ENCODE measurements around the gene TMEM62.
"Not testable (repeated sequence)": the region's sequence is repeated elsewhere in the genome, so short reads cannot be mapped to it uniquely, and the experiment has no call there.

Gene TMEM62

GRCh38 chr15:43111354-43111753 lies 22.0 kb upstream of the TMEM62 start:
- in situ Hi-C loops (cut with MboI; ENCODE audit: low pct_unique_long_range_greater_than_20kb, low sequenced_read_pairs): no loop called here
- DNase-seq: no peak

- in situ Hi-C loops (cut with MboI; ENCODE audit: low pct_unique_long_range_greater_than_20kb, low sequenced_read_pairs): no loop called here
- DNase-seq: no peak
These were observed 15.1 kb upstream of the TMEM62 start for GRCh38 chr15:43118286-43118685.

GRCh38 chr15:43118829-43119228 lies 14.6 kb upstream of the TMEM62 start:
- no peak for DNase-seq
- in situ Hi-C loops (cut with MboI; ENCODE audit: low pct_unique_long_range_greater_than_20kb, low sequenced_read_pairs): no loop called here

GRCh38 chr15:43121863-43122262 lies 11.5 kb upstream of the TMEM62 start:
- DNase-seq: no peak
- in situ Hi-C loops (cut with MboI; ENCODE audit: low pct_unique_long_range_greater_than_20kb, low sequenced_read_pairs): no loop called here

- in situ Hi-C loops (cut with MboI; ENCODE audit: low pct_unique_long_range_greater_than_20kb, low sequenced_read_pairs): no loop called here
- DNase-seq: no peak
These were observed 8.2 kb upstream of the TMEM62 start for GRCh38 chr15:43125100-43125661.

- in situ Hi-C loops (cut with MboI; ENCODE audit: low pct_unique_long_range_greater_than_20kb, low sequenced_read_pairs): no loop called here
- DNase-seq: no peak
These were observed 7.0 kb upstream of the TMEM62 start for GRCh38 chr15:43126356-43126755.

GRCh38 chr15:43127752-43128151 lies 5.6 kb upstream of the TMEM62 start:
- DNase-seq: peak; percentile 58
- in situ Hi-C loops (cut with MboI; ENCODE audit: low pct_unique_long_range_greater_than_20kb, low sequenced_read_pairs): no loop called here

GRCh38 chr15:43128174-43128979 lies 5.0 kb upstream of the TMEM62 start:
- in situ Hi-C loops (cut with MboI; ENCODE audit: low pct_unique_long_range_greater_than_20kb, low sequenced_read_pairs): not testable (repeated sequence)
- DNase-seq: peak; percentile 50

- in situ Hi-C loops (cut with MboI; ENCODE audit: low pct_unique_long_range_greater_than_20kb, low sequenced_read_pairs): no loop called here
- DNase-seq: no peak
These were observed 4.4 kb upstream of the TMEM62 start for GRCh38 chr15:43128980-43129335.

- in situ Hi-C loops (cut with MboI; ENCODE audit: low pct_unique_long_range_greater_than_20kb, low sequenced_read_pairs): no loop called here
- DNase-seq: no peak
These were observed 456 bp upstream of the TMEM62 start for GRCh38 chr15:43132830-43133429.

- DNase-seq: peak; percentile 23
- in situ Hi-C loops (cut with MboI; ENCODE audit: low pct_unique_long_range_greater_than_20kb, low sequenced_read_pairs): no loop called here
These were observed 810 bp downstream of the TMEM62 start for GRCh38 chr15:43134157-43134635.

- DNase-seq: no peak
- in situ Hi-C loops (cut with MboI; ENCODE audit: low pct_unique_long_range_greater_than_20kb, low sequenced_read_pairs): no loop called here
These were observed 2.0 kb downstream of the TMEM62 start for GRCh38 chr15:43135351-43135750.

GRCh38 chr15:43143203-43143941 lies 10.0 kb downstream of the TMEM62 start:
- in situ Hi-C loops (cut with MboI; ENCODE audit: low pct_unique_long_range_greater_than_20kb, low sequenced_read_pairs): no loop called here
- no peak for DNase-seq

GRCh38 chr15:43144512-43144911 lies 11.1 kb downstream of the TMEM62 start:
- DNase-seq: peak; percentile 35
- in situ Hi-C loops (cut with MboI; ENCODE audit: low pct_unique_long_range_greater_than_20kb, low sequenced_read_pairs): no loop called here

GRCh38 chr15:43146184-43146583 lies 12.8 kb downstream of the TMEM62 start:
- in situ Hi-C loops (cut with MboI; ENCODE audit: low pct_unique_long_range_greater_than_20kb, low sequenced_read_pairs): no loop called here
- DNase-seq: no peak

- DNase-seq: no peak
- in situ Hi-C loops (cut with MboI; ENCODE audit: low pct_unique_long_range_greater_than_20kb, low sequenced_read_pairs): no loop called here
These were observed 17.0 kb downstream of the TMEM62 start for GRCh38 chr15:43150191-43150929.

GRCh38 chr15:43151688-43152087 lies 18.3 kb downstream of the TMEM62 start:
- in situ Hi-C loops (cut with MboI; ENCODE audit: low pct_unique_long_range_greater_than_20kb, low sequenced_read_pairs): no loop called here
- no peak for DNase-seq

GRCh38 chr15:43153269-43153668 lies 19.9 kb downstream of the TMEM62 start:
- in situ Hi-C loops (cut with MboI; ENCODE audit: low pct_unique_long_range_greater_than_20kb, low sequenced_read_pairs): no loop called here

GRCh38 chr15:43165801-43166325 lies 32.5 kb downstream of the TMEM62 start:
- no peak for DNase-seq
- in situ Hi-C loops (cut with MboI; ENCODE audit: low pct_unique_long_range_greater_than_20kb, low sequenced_read_pairs): no loop called here

More at GRCh38 chr15:43153269-43153668, 19.9 kb downstream of the TMEM62 start:
- DNase-seq: no peak

Measured in KBM-7 (cell line).